H9 (cell line): ENCODE data around the gene LIF. TPM values are rescaled to one million over a fixed set of nuclear protein-coding genes. Genes with fewer than 3 reads are reported as not detected.

ENCODE experiments used
- DNase-seq: peaks from one replicate; pipeline ENCODE4 v3.0.0-alpha.2; 2017
- H2AFZ ChIP-seq: one replicate; pipeline ENCODE4 v1.6.1; 2013; ENCODE audit warnings: mild to moderate bottlenecking, low read length, control low read depth, moderate library complexity
- H2AK5ac ChIP-seq: 2 replicates; pipeline ENCODE4 v1.6.1; 2013; ENCODE audit warnings: low read length, control low read depth, mixed read lengths; ENCODE audit not compliant: insufficient read length
- H2BK120ac ChIP-seq: one replicate; pipeline ENCODE4 v1.6.1; 2013; ENCODE audit warnings: low read depth, mild to moderate bottlenecking, low read length, control low read depth, inconsistent platforms; ENCODE audit not compliant: poor library complexity, severe bottlenecking
- H2BK12ac ChIP-seq: 2 replicates; pipeline ENCODE4 v1.6.1; 2013; ENCODE audit warnings: low read length, control low read depth, mixed read lengths, low read depth; ENCODE audit not compliant: insufficient read length
- H2BK15ac ChIP-seq: 2 replicates; pipeline ENCODE4 v1.6.1; 2013; ENCODE audit warnings: low read depth, low read length, control low read depth
- H2BK20ac ChIP-seq: one replicate; pipeline ENCODE4 v1.6.1; 2013; ENCODE audit warnings: low read depth, mild to moderate bottlenecking, low read length, control low read depth, inconsistent platforms; ENCODE audit not compliant: poor library complexity, severe bottlenecking
- H2BK5ac ChIP-seq: 2 replicates; pipeline ENCODE4 v1.6.1; 2013; ENCODE audit warnings: low read length, control low read depth, mixed read lengths; ENCODE audit not compliant: insufficient read length
- H3K14ac ChIP-seq: 2 replicates; pipeline ENCODE4 v1.6.1; 2013; ENCODE audit warnings: low read length, control low read depth; ENCODE audit not compliant: insufficient read depth
- H3K18ac ChIP-seq: 2 replicates; pipeline ENCODE4 v1.6.1; 2013; ENCODE audit warnings: low read depth, mild to moderate bottlenecking, mixed read lengths, low read length, control low read depth; ENCODE audit not compliant: insufficient read length
- H3K23ac ChIP-seq: 2 replicates; pipeline ENCODE4 v1.6.1; 2013; ENCODE audit warnings: low read length, control low read depth, mixed read lengths, low read depth; ENCODE audit not compliant: insufficient read length
- H3K23me2 ChIP-seq: 2 replicates; pipeline ENCODE4 v1.6.1; 2013; ENCODE audit warnings: low read depth, mild to moderate bottlenecking, mixed read lengths, low read length, control low read depth; ENCODE audit not compliant: insufficient read length, poor library complexity, severe bottlenecking
- H3K27ac ChIP-seq: 2 replicates; pipeline ENCODE4 v1.5.1; 2013; ENCODE audit warnings: low read length, control low read depth, mixed read lengths, low read depth; ENCODE audit not compliant: insufficient read length
- H3K27me3 ChIP-seq: 2 replicates; pipeline ENCODE4 v1.6.1; 2013; ENCODE audit warnings: low read length, control low read depth, inconsistent platforms; ENCODE audit not compliant: insufficient read depth
- H3K4ac ChIP-seq: 2 replicates; pipeline ENCODE4 v1.6.1; 2013; ENCODE audit warnings: low read depth, mild to moderate bottlenecking, control low read depth, inconsistent platforms, low read length, moderate library complexity
- H3K4me1 ChIP-seq: 2 replicates; pipeline ENCODE4 v1.6.1; 2013; ENCODE audit warnings: low read length, control low read depth, inconsistent platforms; ENCODE audit not compliant: insufficient read depth
- H3K4me2 ChIP-seq: 2 replicates; pipeline ENCODE4 v1.6.1; 2013; ENCODE audit warnings: low read length, control low read depth, mixed read lengths; ENCODE audit not compliant: insufficient read length, insufficient read depth
- H3K56ac ChIP-seq: 2 replicates; pipeline ENCODE4 v1.6.1; 2013; ENCODE audit warnings: low read depth, mild to moderate bottlenecking, mixed read lengths, low read length, control low read depth; ENCODE audit not compliant: insufficient read length
- H3K79me1 ChIP-seq: 2 replicates; pipeline ENCODE4 v1.6.1; 2013; ENCODE audit warnings: low read depth, mild to moderate bottlenecking, moderate library complexity, low read length, control low read depth, inconsistent platforms; ENCODE audit not compliant: insufficient read depth, poor library complexity, severe bottlenecking
- H3K79me2 ChIP-seq: 2 replicates; pipeline ENCODE4 v1.6.1; 2013; ENCODE audit warnings: low read length, control low read depth, inconsistent platforms; ENCODE audit not compliant: insufficient read depth
- H3K9ac ChIP-seq: 2 replicates; pipeline ENCODE4 v1.6.1; 2013; ENCODE audit warnings: low read length, control low read depth, mixed read lengths; ENCODE audit not compliant: insufficient read length; ENCODE audit errors: extremely low read depth
- H3K9me3 ChIP-seq: one replicate; pipeline ENCODE4 v1.6.1; 2013; ENCODE audit warnings: low read depth, low read length, inconsistent platforms; ENCODE audit not compliant: control insufficient read depth
- H3T11ph ChIP-seq: one replicate; pipeline ENCODE4 v1.6.1; 2013; ENCODE audit warnings: mild to moderate bottlenecking, low read length, control low read depth, inconsistent platforms
- H4K20me1 ChIP-seq: one replicate; pipeline ENCODE4 v1.6.1; 2013; ENCODE audit not compliant: control insufficient read depth, insufficient read length, insufficient read depth
- H4K5ac ChIP-seq: 2 replicates; pipeline ENCODE4 v1.6.1; 2013; ENCODE audit warnings: low read depth, mild to moderate bottlenecking, mixed read lengths, low read length, control low read depth; ENCODE audit not compliant: insufficient read length
- H4K8ac ChIP-seq: replicated peaks from 2 replicates; pipeline ENCODE4 v1.6.1; 2013; ENCODE audit warnings: low read length, control low read depth, mixed read lengths, low read depth; ENCODE audit not compliant: insufficient read length
- H4K91ac ChIP-seq: 2 replicates; pipeline ENCODE4 v1.6.1; 2013; ENCODE audit warnings: low read depth, mild to moderate bottlenecking, moderate library complexity, mixed read lengths, low read length, control low read depth; ENCODE audit not compliant: insufficient read length
- H3K27ac Mint-ChIP-seq, 3 experiments: 2 replicates in 2 of 3; 3 replicates in 1 of 3; pipeline ENCODE4 v1.8.0; 2020 to 2021; ENCODE audit warnings: mixed read lengths in 3 of 3, mild to moderate bottlenecking in 1 of 3, moderate library complexity in 1 of 3
- H3K27me3 Mint-ChIP-seq: 2 replicates; pipeline ENCODE4 v1.8.0; 2021; ENCODE audit warnings: low read depth, mild to moderate bottlenecking, moderate library complexity, mixed read lengths
- H3K36me3 Mint-ChIP-seq, 3 experiments: 2 replicates in 2 of 3; 3 replicates in 1 of 3; pipeline ENCODE4 v1.8.0; 2020 to 2021; ENCODE audit warnings: low read depth in 3 of 3, mixed read lengths in 3 of 3; ENCODE audit not compliant: insufficient read depth in 1 of 3
- H3K4me1 Mint-ChIP-seq, 2 experiments: 2 replicates each; pipeline ENCODE4 v1.8.0; 2020; ENCODE audit warnings: mixed read lengths in 2 of 2
- H3K4me3 Mint-ChIP-seq, 2 experiments: 2 replicates in 1 of 2; 3 replicates in 1 of 2; pipeline ENCODE4 v1.8.0; 2020 to 2021; ENCODE audit warnings: mild to moderate bottlenecking in 2 of 2, mixed read lengths in 2 of 2, moderate library complexity in 1 of 2
- H3K9me3 Mint-ChIP-seq, 2 experiments: 2 replicates in 1 of 2; 3 replicates in 1 of 2; pipeline ENCODE4 v1.8.0; 2020; ENCODE audit warnings: mild to moderate bottlenecking in 2 of 2, mixed read lengths in 2 of 2, moderate library complexity in 1 of 2
- CTCF ChIP-seq: fragments of 200-600 bp; sonication (generic); conservative IDR thresholded peaks from 3 replicates; pipeline ENCODE4 v1.8.0; 2021; ENCODE audit warnings: antibody characterized with exemption, mild to moderate bottlenecking
- WGBS: extraction: QIAGEN DNeasy Blood & Tissue Kit; methylation state at CpG from one replicate; pipeline ENCODE4 v1.1.7; 2013; ENCODE audit warnings: missing lambda C conversion rate, low lambda C conversion rate, mixed read lengths; ENCODE audit not compliant: insufficient read length; ENCODE audit errors: extremely low coverage; 5-methylcytosine and 5-hydroxymethylcytosine counted together
- total RNA-seq: library from RNA; stranded (reverse); gene quantifications from 2 replicates; pipeline ENCODE4 v1.2.1, GENCODE V29; 2021

LIF gene
- total RNA-seq, 1 experiment from 2014 or later: 6.1 TPM

- no peak overlapping the region for H3K4me3 Mint-ChIP-seq
Observed at GRCh38 chr22:30295576-30295975, 49.0 kb upstream of the LIF start.

More at GRCh38 chr22:30295576-30295975, 49.0 kb upstream of the LIF start:
- no peak overlapping the region for H3K23ac ChIP-seq
- no peak for TF ChIP-seq CTCF
- no peak overlapping the region; the same call in 1 of the 2 replicates for H3K14ac ChIP-seq
- Mint-ChIP-seq H3K4me1 (peaks cover 0 to 3% of the 10 kb centered on the region in 2 experiments; a peak in 1 of 4 replicates), H3K27me3 (no peaks in the 10 kb centered on the region), H3K9me3 (peaks cover 0 to 1% of the 10 kb centered on the region in 2 experiments; a peak in 1 of 5 replicates), H3K27ac (peak overlapping the region in 2 of 3 experiments; percentile 28 to 55; a peak in 2 of 7 replicates), H3K36me3 (peaks cover 4 to 19% (median 5%) of the 10 kb centered on the region in 3 experiments; a peak in 5 of 7 replicates)
- no peak overlapping the region for H3K56ac ChIP-seq
- no peak overlapping the region for H3T11ph ChIP-seq
- no peaks in the 10 kb centered on the region for H3K27me3 ChIP-seq
- no peak overlapping the region for H4K8ac ChIP-seq
- no peak overlapping the region for H3K27ac ChIP-seq
- H4K5ac ChIP-seq: no peak overlapping the region
- H3K4me1 ChIP-seq: no peaks in the 10 kb centered on the region
- no peak overlapping the region for H2BK15ac ChIP-seq
- no peak overlapping the region for H4K91ac ChIP-seq
- H3K79me1 ChIP-seq: no peaks in the 10 kb centered on the region
- H2BK5ac ChIP-seq: no peak overlapping the region
- no peak overlapping the region for H2BK12ac ChIP-seq
- no peaks in the 10 kb centered on the region for H3K9me3 ChIP-seq
- H3K9ac ChIP-seq: no peak overlapping the region
- no peaks in the 10 kb centered on the region for H4K20me1 ChIP-seq
- H2AK5ac ChIP-seq: no peak overlapping the region
- WGBS: no CpG with 5 or more reads among the region's 7 CpGs
- H3K4ac ChIP-seq: no peak overlapping the region
- no peak overlapping the region for H2BK120ac ChIP-seq
- H2BK20ac ChIP-seq: no peak overlapping the region
- no peak overlapping the region for H2AFZ ChIP-seq
- DNase-seq: no peak
- no peak overlapping the region for H3K18ac ChIP-seq
- H3K79me2 ChIP-seq: no peaks in the 10 kb centered on the region
- H3K23me2 ChIP-seq: no peaks in the 10 kb centered on the region
- H3K4me2 ChIP-seq: no peak overlapping the region
